ENCODE data around the gene SYT7. TPM values are rescaled to one million over a fixed set of nuclear protein-coding genes. Genes with fewer than 3 reads are reported as not detected.

SYT7 gene
- total and polyA plus RNA-seq, 2 of the 4 experiments (the other 2 are of a cell fraction), result under 0.01 to 0.19 TPM

DNA sequence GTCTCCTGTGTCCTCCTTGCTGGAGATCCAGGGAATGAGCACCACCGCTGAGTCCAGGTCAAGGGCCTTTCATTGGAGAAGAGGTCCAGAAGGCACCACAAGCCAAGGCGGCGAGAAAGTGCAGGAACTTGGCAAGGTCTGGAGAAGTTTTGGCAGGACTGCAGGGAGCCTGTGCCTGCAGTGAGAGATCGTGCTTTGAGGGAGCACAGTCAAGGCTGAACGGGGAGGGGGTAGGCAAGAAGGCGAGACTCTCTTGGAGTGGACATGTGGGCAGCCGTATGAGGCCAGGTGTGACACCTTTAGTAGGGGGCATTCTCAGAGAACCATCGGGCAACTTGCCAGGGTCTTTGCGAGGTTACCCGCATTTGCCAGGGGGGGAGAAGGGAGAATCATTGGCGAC is 41.9 kb downstream of the SYT7 start:
- Histone ChIP-seq H2BK5ac (ENCODE audit: low read depth, low read length, poor library complexity, severe bottlenecking) (no peak overlapping the region), H3K9ac (ENCODE audit: low read depth, low read length) (no peak overlapping the region), H2AK9ac (replicated peaks; ENCODE audit: low read depth, low read length, poor library complexity) (no peak overlapping the region), H3K9me1 (ENCODE audit: insufficient read depth, low read length) (no peaks in the 10 kb centered on the region; the same call in 1 of the 2 replicates), H3K4me2 (ENCODE audit: low read depth, low read length) (no peak overlapping the region), H3K14ac (replicated peaks; ENCODE audit: low read depth, low read length) (no peak overlapping the region), H3K4ac (ENCODE audit: low read depth, low read length) (no peak overlapping the region), H2AK5ac (ENCODE audit: low read depth, low read length) (no peak overlapping the region), H3K9me3 (ENCODE audit: control insufficient read depth, insufficient read depth, low read length) (no peaks in the 10 kb centered on the region), H2BK15ac (ENCODE audit: low read depth, low read length) (no peak overlapping the region), H3K23ac (ENCODE audit: low read depth, low read length) (no peak overlapping the region), H3K27me3 (ENCODE audit: control insufficient read depth, insufficient read depth, low read length) (peaks cover 43% of the 10 kb centered on the region), H4K91ac (ENCODE audit: insufficient read depth, low read depth, low read length) (no peak overlapping the region), H3K18ac (ENCODE audit: low read depth, low read length) (no peak overlapping the region), H3K36me3 (ENCODE audit: control insufficient read depth, insufficient read depth, low read length) (no peaks in the 10 kb centered on the region), H3K4me3 (ENCODE audit: insufficient read depth, low read depth, low read length) (no peak overlapping the region), H3K27ac (ENCODE audit: insufficient read depth, low read length) (no peak overlapping the region), H4K20me1 (ENCODE audit: insufficient read depth, low read length) (no peaks in the 10 kb centered on the region), H3K56ac (ENCODE audit: extremely low read depth, insufficient read depth, low read length) (no peak overlapping the region), H2BK120ac (ENCODE audit: low read depth, low read length) (no peak overlapping the region), H3K4me1 (ENCODE audit: control insufficient read depth, insufficient read depth, low read length) (peaks cover 12% of the 10 kb centered on the region), H4K5ac (ENCODE audit: low read depth, low read length) (no peak overlapping the region), H4K8ac (ENCODE audit: low read depth in 2 of 2, low read length in 2 of 2) (no peak overlapping the region), H2BK20ac (ENCODE audit: low read depth, low read length) (no peak overlapping the region), H3K79me1 (ENCODE audit: low read depth in 1 of 2, low read length in 2 of 2) (no peaks in the 10 kb centered on the region), H2AFZ (replicated peaks; ENCODE audit: low read length, poor library complexity) (peak overlapping the region; percentile 15)
- dilution Hi-C loops (cut with HindIII; ENCODE audit: low sequenced_read_pairs, unreplicated experiment), result no loop called here
- intact Hi-C loops (cut with micrococcal nuclease), result no loop called here
- no peak for ATAC-seq (ENCODE audit: low read depth)
- no peak for TF ChIP-seq MXI1 (IDR thresholded peaks at IDR 0.05; ENCODE audit: borderline replicate concordance, low read depth, low read length)
- no peak for TF ChIP-seq MAFK (IDR thresholded peaks at IDR 0.05; ENCODE audit: low read depth, low read length)
- TF ChIP-seq RCOR1 (IDR thresholded peaks at IDR 0.05; ENCODE audit: insufficient replicate concordance, low read length), result no peak
- TF ChIP-seq, protein P1, sequence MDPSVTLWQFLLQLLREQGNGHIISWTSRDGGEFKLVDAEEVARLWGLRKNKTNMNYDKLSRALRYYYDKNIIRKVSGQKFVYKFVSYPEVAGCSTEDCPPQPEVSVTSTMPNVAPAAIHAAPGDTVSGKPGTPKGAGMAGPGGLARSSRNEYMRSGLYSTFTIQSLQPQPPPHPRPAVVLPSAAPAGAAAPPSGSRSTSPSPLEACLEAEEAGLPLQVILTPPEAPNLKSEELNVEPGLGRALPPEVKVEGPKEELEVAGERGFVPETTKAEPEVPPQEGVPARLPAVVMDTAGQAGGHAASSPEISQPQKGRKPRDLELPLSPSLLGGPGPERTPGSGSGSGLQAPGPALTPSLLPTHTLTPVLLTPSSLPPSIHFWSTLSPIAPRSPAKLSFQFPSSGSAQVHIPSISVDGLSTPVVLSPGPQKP (IDR thresholded peaks at IDR 0.05; ENCODE audit: borderline replicate concordance, low read depth, low read length), result no peak
- TF ChIP-seq, protein P2, sequence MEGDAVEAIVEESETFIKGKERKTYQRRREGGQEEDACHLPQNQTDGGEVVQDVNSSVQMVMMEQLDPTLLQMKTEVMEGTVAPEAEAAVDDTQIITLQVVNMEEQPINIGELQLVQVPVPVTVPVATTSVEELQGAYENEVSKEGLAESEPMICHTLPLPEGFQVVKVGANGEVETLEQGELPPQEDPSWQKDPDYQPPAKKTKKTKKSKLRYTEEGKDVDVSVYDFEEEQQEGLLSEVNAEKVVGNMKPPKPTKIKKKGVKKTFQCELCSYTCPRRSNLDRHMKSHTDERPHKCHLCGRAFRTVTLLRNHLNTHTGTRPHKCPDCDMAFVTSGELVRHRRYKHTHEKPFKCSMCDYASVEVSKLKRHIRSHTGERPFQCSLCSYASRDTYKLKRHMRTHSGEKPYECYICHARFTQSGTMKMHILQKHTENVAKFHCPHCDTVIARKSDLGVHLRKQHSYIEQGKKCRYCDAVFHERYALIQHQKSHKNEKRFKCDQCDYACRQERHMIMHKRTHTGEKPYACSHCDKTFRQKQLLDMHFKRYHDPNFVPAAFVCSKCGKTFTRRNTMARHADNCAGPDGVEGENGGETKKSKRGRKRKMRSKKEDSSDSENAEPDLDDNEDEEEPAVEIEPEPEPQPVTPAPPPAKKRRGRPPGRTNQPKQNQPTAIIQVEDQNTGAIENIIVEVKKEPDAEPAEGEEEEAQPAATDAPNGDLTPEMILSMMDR (conservative IDR thresholded peaks at IDR 0.05; ENCODE audit: low read depth, low read length), result no peak
- TF ChIP-seq CHD1 (IDR thresholded peaks at IDR 0.05; ENCODE audit: low read depth, low read length), result no peak
- TF ChIP-seq, protein P3, sequence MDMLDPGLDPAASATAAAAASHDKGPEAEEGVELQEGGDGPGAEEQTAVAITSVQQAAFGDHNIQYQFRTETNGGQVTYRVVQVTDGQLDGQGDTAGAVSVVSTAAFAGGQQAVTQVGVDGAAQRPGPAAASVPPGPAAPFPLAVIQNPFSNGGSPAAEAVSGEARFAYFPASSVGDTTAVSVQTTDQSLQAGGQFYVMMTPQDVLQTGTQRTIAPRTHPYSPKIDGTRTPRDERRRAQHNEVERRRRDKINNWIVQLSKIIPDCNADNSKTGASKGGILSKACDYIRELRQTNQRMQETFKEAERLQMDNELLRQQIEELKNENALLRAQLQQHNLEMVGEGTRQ (IDR thresholded peaks at IDR 0.05; ENCODE audit: low read depth, low read length), result no peak
- WGBS, 2 experiments (ENCODE audit: extremely low coverage in 2 of 2, insufficient read length in 1 of 2), result 59% methylated on average over 7 of the region's 11 CpGs; no CpG with 5 or more reads in 1 of the 2 experiments
- DNase-seq, result no peak
- BruUV-seq (replicated peaks), result no TSS peak
- ChIA-PET POLR2A (ENCODE audit: unreplicated experiment) (no interaction called here), CTCF (no interaction called here)
- in situ Hi-C loops (cut with MboI; ENCODE audit: low sequenced_read_pairs), result no loop called here

Data from IMR-90 (cell line).